GM12873 (cell line): Measurements from ENCODE around the gene KRTAP25-1.

Experiments used
- CTCF ChIP-seq: IDR thresholded peaks from 2 replicates; pipeline ENCODE4 v1.5.1; 2012; ENCODE audit warnings: low read depth, mild to moderate bottlenecking, moderate library complexity, low read length, control low read depth; ENCODE audit not compliant: insufficient read depth; ENCODE audit errors: missing control alignments

KRTAP25-1 gene

GRCh38 chr21:30329203-30329875 is 40.0 kb upstream of the KRTAP25-1 start:
- no peak for TF ChIP-seq CTCF

- TF ChIP-seq CTCF: no peak
These were observed 37.1 kb upstream of the KRTAP25-1 start for GRCh38 chr21:30326390-30326789.

GRCh38 chr21:30320215-30320614 is 30.9 kb upstream of the KRTAP25-1 start, which contains the start of gene KRTAP26-1:
TSS of gene KRTAP26-1 (minus strand) at chr21:30320315. CDS start at chr21:30320035, 280 bp downstream.
- no peak for TF ChIP-seq CTCF

- TF ChIP-seq CTCF: no peak
These were observed 26.4 kb upstream of the KRTAP25-1 start for GRCh38 chr21:30315701-30316100.

GRCh38 chr21:30306884-30307283 is 17.6 kb upstream of the KRTAP25-1 start:
- TF ChIP-seq CTCF: no peak

GRCh38 chr21:30305136-30305535 is 15.8 kb upstream of the KRTAP25-1 start:
- no peak for TF ChIP-seq CTCF

GRCh38 chr21:30282850-30283249 is 6.5 kb downstream of the KRTAP25-1 start, which contains the start of gene KRTAP24-1:
TSS of gene KRTAP24-1 (minus strand) at chr21:30282950. CDS start at chr21:30282932, 18 bp downstream.
- TF ChIP-seq CTCF: no peak
